Dermis microvascular lymphatic vessel endothelial cell (primary cell): ENCODE measurements around the gene KRTAP10-6. TPM values are rescaled to one million over a fixed set of nuclear protein-coding genes. Genes with fewer than 3 reads are reported as not detected.
"Not testable (repeated sequence)": the region's sequence is repeated elsewhere in the genome, so short reads cannot be mapped to it uniquely, and the experiment has no call there.

ENCODE experiments used
- DNase-seq, 2 donors: peaks; one replicate each; pipeline versions ENCODE4 v3.0.0 to v3.0.0-alpha.2; 2010; ENCODE audit warnings: low read depth in 2 of 2
- total RNA-seq: library from RNA; depleted of rRNA; stranded (reverse); fragments of >200 nt; gene quantifications from 2 replicates; pipeline ENCODE4 v1.2.1, GENCODE V29; 2014

KRTAP10-6 gene
- total RNA-seq, 1 donor from 2014 or later = not detected

GRCh38 chr21:44617071-44617501, 24.8 kb upstream of the KRTAP10-6 start:
- DNase-seq = no peak

- DNase-seq = no peak
Measured at GRCh38 chr21:44616591-44616926, 24.3 kb upstream of the KRTAP10-6 start.

DNA sequence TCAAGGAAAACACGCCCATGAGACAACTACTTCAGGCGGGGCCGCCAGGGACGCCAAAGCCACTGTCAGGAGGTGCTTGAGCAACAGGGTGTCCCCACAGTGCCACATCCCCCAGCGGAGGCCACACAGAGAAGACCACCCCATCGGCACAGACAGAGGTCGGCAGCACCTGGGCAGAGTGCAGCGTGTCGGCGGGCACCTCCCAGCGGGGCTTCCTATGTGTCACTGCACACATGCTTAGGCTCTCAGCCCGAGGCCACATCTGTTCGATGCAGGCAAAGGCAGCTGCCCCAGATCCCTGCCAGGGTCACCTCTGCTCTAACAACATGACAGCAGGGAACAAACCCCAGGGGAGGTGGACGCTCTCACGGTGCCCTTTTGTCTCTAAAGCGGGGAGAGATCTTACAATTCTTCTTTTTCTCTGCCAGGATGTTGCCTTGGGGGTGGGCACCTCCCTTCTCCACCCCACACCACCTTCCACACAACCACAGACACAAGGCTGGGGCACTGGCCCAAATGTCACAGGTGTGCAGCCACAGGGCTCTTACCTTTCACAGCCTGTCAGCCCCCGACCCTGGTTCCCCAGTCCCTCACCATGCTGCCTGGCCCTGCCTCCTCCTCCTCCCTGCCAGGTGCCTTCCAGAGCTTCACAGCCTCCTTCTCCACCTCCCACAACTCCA, 23.7 kb upstream of the KRTAP10-6 start:
- no peak for DNase-seq

DNA sequence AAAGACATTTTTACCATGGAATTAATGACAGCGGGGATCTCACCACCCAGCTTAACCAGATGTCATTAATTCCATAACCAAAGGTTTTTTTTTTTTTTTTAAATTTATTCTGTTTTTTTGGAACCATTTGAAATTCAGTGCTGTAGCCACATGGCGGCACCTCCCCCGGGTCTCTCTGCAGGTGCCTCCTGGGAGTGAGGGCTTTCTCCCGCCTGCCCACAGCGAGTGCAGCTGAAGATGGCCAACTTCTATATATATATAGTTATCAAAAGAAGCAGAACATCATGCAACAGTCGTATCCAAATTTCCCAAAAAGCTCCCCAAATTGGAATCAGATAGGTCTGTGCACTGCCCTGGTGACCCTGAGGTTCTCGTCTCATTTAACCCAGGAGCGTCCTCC, 23.2 kb upstream of the KRTAP10-6 start:
- no peak for DNase-seq

- DNase-seq = no peak
Measured at GRCh38 chr21:44614961-44615391, 22.7 kb upstream of the KRTAP10-6 start.

- DNase-seq = no peak
Measured at GRCh38 chr21:44614161-44614631, 21.9 kb upstream of the KRTAP10-6 start.

DNA sequence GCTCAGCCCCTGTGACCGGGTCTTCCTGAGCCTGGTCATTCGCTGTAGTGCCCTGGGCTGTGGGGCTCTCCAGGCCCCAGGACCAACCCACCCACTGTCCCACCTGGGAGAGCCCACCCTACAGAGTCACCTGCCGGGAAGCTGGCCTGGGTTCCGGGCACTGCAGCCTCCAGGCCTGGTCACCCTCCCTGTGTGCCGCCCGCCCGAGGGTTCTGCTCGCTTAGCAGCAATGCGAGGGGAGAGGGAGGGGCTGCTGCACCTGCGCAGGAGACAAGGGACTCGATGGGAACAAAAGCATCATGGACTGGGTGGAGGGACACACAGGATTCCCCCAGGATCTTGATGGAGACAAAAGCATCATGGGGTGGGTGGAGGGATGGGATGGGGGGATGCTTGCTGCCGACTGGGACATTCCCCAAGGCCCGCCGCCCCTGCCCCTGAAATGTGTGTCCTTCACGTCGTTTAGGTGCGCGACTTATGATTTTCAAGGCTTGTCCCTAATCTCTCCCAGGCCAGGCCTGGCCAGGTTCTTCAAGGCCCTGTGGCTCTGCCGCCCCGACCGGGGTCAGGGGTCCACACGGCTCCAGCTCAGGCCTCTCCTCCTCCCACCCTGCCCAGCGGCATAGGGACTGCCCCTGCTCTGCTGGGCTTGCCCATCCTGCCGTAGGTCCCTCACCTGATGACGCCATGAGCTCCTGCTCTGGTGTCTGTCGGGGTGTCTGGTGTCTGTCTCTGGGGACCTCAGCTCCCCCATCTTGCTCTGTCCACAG, 21.3 kb upstream of the KRTAP10-6 start:
- DNase-seq = no peak

DNA sequence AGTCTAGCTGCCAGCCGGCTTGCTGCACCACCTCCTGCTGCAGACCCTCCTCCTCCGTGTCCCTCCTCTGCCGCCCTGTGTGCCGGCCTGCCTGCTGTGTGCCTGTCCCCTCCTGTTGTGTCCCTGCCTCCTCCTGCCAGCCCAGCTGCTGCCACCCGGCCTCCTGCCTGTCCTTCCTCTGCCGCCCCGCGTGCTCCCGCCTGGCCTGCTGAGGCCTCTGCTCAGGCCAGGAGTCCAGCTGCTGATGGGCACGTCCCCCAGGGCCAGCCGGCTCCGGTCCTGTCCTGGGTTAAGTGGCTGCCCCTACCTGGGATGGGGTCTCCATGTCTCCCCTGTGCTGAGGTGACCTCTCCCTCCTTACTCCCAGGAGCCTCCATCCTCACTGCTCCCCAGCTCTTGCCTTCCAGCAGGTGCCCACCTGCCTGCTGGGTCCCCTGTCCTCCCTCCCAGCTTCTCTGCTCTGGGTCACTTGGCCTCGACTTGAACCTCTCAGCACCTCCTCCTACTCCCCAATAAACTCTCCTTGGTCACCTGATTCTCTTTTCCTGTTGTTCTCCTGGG, 20.4 kb upstream of the KRTAP10-6 start:
- DNase-seq = no peak

- no peak for DNase-seq
Measured at GRCh38 chr21:44612029-44612486, 19.8 kb upstream of the KRTAP10-6 start, which contains the start of gene KRTAP10-8. KRTAP10-8 (plus strand) TSS chr21:44612079; CDS start chr21:44612101, 22 bp downstream.

DNA sequence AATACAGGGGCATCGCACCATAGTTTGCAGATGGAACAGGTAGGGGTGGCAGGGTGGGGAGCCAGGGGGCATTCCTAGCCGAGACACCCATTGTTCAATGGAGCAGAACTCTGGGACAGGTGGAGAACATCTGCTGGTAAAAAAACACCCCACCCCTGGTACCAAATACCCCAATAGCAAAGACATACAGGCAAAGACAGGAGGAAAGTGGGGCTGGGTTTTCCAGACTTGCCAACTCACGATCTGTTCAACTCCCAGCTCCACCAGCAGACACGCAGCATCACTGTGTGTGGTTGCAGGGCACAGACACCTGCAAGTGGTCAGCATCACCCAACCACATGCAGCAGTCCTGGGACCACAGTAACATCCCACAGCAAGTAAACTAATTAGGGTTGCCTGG, 19.2 kb upstream of the KRTAP10-6 start:
- no peak for DNase-seq

DNA sequence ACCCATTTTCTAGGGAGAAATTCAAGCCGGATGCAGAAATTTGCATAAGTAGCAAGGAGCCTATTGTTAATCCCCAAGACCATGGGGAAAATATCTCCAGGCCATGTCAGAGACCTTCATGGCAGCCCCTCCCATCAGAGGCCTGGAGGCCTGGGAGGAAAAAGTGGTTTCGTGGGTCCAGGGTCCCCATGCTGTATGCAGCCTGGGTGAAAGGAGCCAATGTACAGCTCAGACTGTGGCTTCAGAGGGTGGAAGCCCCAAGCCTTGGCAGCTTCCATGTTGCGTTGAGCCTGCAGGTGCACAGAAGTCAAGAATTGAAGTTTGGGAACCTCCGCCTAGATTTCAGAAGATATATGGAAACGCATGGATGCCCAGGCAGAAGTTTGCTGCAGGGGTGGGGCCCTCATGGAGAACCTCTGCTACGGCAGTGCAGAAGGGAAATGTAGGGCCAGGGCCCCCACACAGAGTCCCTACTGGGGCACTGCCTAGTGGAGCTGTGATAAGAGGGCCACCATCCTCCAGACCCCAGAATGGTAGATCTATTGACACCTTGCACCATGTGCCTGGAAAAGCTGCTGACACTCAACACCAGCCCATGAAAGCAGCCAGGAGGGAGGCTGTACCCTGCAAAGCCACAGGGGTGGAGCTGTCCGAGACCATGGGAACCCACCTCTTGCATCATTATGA, 18.0 kb upstream of the KRTAP10-6 start:
- DNase-seq = not testable (repeated sequence)

- no peak for DNase-seq
Measured at GRCh38 chr21:44609193-44609592, 16.9 kb upstream of the KRTAP10-6 start.

GRCh38 chr21:44606495-44606894, 14.2 kb upstream of the KRTAP10-6 start:
- DNase-seq = no peak

DNA sequence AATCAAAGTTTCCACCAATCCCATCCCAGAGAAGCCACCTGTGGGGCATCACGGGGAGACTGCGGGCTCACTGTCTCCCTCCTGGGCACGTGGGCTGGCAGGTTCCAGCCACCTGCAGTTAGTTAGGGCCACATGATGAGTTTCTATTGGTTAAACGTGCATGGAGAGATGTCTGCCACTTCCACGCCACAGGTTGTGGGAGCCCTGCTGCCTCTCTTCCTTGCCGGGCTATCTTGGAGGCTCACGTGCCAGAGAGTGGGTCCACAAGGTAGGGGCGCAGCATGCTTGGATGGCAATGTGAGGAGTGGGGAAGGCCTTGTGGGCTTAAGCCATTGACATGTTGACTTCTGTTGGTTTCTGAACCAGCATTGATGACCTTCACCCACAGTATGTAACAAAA, 11.6 kb upstream of the KRTAP10-6 start:
- DNase-seq = no peak

GRCh38 chr21:44603109-44603875, 11.0 kb upstream of the KRTAP10-6 start:
- DNase-seq = no peak

DNA sequence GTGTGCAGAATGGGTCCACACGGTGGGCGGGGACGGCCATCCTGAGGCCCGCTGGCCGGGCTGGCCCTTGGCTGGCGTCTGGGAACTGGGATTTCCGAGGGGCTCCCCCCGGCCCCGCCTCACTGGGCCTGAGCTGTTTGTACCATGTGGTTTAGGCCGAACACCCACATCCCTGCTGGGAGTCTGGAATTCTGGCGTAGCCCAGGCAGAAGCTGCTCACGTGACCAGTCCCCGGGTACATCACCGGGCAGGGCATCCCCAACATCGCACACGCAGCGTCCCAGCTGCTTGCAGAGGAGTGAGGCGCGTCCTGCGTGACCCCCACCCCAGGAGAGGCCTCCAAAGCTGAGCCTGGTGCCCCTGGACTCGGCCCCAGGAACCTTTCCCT, 10.2 kb upstream of the KRTAP10-6 start:
- DNase-seq = no peak

DNA sequence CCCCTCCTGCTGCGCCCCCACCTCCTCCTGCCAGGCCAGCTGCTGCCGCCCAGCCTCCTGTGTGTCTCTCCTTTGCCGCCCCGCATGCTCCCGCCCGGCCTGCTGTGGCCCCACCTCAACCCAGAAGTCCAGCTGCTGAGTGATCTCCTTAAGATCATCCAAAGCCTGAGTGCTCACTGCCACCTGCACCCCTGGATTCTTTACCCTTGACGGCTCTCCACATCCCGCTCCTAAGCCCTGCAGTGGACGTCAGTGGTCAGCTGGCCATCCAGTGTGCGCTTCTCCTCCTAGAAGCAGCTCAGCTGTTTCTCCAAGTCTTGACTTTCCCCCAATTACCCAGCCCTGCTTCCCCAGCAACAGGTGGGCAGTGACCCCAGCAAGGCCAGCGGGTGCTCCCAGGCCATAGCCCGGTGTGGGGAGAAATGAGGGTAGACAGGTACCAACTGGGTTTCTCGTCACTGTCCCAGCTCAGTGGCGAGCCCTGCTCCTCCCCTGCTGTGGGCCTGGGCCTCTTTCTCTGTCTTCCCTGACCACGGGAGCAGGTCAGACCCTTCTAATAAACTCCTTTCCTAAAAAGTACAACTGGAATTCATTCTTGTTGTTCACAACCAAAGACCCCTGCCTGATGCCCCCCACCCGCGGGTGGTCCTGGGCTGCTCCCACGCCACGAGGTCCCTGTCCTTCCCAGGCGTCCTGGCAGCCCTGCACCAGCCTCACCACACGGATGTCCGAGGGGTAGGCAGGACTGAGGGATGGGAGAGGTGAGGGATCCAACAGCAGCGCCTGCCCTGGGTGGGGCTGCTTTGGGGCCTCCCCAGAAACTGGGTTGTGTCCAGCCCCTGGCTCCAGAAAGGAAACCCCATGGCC, 9.5 kb upstream of the KRTAP10-6 start:
- DNase-seq = no peak

DNA sequence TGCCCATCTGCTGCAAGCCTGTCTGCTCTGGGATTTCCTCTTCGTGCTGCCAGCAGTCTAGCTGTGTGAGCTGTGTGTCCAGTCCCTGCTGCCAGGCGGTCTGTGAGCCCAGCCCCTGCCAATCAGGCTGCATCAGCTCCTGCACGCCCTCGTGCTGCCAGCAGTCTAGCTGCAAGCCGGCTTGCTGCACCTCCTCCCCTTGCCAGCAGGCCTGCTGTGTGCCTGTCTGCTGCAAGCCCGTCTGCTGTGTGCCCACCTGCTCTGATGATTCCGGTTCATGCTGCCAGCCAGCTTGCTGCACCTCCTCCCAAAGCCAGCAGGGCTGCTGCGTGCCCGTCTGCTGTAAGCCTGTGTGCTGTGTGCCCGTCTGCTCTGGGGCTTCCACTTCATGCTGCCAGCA, 8.8 kb upstream of the KRTAP10-6 start:
- not testable (repeated sequence) for DNase-seq

DNA sequence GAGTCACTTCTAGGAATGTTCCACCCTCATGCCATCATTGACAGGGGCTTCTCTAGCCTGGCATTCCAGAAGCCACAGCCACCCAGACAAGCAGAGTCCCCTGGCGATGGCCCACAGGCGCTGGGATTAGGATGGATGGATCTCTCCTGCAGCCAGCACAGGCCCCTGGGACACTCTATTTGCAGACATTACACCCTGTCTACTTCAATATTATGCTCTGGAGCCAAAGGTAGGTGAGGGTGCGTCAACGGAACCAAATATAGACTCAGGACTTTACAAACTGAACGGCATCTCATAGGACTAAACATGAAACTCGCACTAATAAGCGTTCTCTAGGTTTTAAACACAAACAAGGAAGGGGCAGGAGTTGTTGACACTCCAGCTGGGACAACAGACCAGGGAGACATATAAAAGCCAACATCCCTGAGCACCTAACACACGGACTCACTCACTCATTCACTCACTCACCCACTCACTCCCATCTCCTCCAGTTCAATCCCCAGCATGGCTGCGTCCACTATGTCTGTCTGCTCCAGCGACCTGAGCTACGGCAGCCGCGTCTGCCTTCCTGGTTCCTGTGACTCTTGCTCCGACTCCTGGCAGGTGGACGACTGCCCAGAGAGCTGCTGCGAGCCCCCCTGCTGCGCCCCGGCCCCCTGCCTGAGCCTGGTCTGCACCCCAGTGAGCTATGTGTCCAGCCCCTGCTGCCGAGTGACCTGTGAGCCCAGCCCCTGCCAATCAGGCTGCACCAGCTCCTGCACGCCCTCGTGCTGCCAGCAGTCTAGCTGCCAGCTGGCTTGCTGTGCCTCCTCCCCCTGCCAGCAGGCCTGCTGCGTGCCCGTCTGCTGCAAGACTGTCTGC, 8.0 kb upstream of the KRTAP10-6 start, which contains the start of gene KRTAP10-7:
TSS of gene KRTAP10-7 (plus strand) at position 480 of the 861 bp plus-strand sequence. CDS start at position 505, 25 bp downstream.
- DNase-seq = not testable (repeated sequence)
